GM12872 (cell line): ENCODE measurements around the gene HRH3.

Experiments
- CTCF ChIP-seq: IDR thresholded peaks from 3 replicates; pipeline ENCODE4 v1.5.1; 2011; ENCODE audit warnings: low read depth, mild to moderate bottlenecking, low read length, moderate library complexity; ENCODE audit not compliant: insufficient read depth

HRH3 gene

DNA sequence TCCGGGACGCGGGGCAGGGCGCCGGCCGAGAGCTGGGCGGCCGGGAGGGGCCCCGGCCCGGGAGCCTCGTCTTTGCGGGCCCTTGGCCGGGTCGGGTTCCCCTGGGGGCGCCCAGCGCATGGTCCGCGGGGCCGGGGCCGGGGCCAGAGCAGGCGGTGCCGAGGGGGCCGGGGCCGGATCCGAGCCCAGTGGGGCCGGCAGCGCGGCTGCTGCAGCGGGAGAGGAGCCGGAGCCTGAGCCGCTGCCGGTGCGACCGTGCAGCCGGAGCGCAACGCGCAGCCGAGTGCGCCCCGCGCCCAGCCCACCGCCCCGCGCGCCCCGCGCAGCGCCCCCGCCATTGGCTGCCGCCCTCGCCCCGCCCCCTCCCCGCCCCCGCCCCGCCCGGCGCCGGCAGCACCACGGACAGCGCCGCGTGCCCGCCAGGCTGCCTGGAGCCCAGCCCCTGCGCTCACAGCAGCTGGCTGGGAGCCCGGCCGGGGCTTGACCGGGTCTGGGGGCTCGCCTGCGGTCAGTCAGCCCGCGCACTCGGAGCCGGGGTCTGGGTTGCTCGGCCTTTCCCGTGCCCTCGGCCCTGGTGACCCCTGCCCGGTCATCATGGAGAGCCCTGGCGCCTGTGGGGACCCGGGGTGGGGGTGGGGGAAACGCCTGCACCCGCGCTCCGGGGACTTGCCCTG lies at the start of gene HRH3:
HRH3 (minus strand) TSS at position 287 of the 674 bp plus-strand sequence. CDS start 308 bp downstream, outside the sequence.
- TF ChIP-seq CTCF, result no peak

- no peak for TF ChIP-seq CTCF
Measured at GRCh38 chr20:62269871-62270270, 49.8 kb upstream of the HRH3 start.

- no peak for TF ChIP-seq CTCF
Measured at GRCh38 chr20:62269378-62269777, 49.3 kb upstream of the HRH3 start.

- TF ChIP-seq CTCF, result no peak
Measured at GRCh38 chr20:62268228-62268900, 48.3 kb upstream of the HRH3 start.

DNA sequence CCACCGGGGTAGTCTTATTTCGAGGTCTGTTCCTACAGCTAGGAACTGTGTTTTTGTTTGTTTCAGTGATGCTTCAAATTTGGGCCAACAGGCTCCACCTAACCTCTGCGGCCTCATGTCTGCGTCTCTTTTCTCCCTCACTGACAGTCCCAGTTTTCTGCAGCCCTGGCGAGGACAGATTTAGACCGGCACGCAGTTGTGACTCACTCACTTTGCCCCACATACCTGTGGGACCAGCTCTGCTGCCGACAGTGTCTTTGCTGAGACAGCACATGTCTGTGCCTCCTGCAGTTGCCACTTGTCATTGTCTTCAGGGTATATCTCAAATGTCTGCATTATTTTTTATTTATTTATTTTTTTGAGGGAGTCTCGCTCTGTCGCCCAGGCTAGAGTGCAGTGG lies 47.5 kb upstream of the HRH3 start:
- TF ChIP-seq CTCF, result no peak

DNA sequence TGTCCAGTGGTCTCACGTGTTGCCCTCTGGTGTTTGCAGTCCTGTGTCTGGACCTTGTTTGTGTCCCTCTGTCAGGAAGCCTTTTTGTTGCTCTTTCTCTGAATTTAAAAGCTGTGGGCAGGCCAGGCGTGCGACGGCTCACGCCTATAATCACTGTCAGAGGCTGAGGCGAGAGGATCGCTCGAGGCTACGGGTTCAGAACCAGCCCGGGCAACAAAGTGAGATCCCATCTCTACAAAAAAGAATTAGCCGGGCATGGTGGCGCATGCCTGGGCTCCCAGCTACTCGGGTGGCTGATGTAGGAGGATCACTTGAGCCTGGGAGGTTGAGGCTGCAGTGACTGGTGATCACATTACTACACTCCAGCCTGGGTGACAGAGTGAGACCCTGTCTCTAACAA lies 46.8 kb upstream of the HRH3 start:
- TF ChIP-seq CTCF, result no peak

GRCh38 chr20:62266340-62266739 lies 46.3 kb upstream of the HRH3 start:
- no peak for TF ChIP-seq CTCF
